CD4-positive, CD25-positive, alpha-beta regulatory T cell (primary cell): ENCODE measurements around the gene DEPDC7. TPM values are rescaled to one million over a fixed set of nuclear protein-coding genes. Genes with fewer than 3 reads are reported as not detected.
A peak's percentile ranks its signal among the peaks of the same experiment; 100 is the strongest.
"Not testable (repeated sequence)": the region's sequence is repeated elsewhere in the genome, so short reads cannot be mapped to it uniquely, and the experiment has no call there.

Experiments used
- ATAC-seq, 2 donors: fragments of 150-1000 bp; cut with Tn5 transposase; one replicate each; pipeline ENCODE4 v1.10.0; 2021; ENCODE audit warnings: low read depth in 2 of 2, moderate number of reproducible peaks in 2 of 2, moderate library complexity in 1 of 2
- DNase-seq, 3 donors: peaks; one replicate each; pipeline versions ENCODE4 v3.0.0 to v3.0.0-alpha.2; 2012 to 2022; ENCODE audit warnings: mixed read lengths in 1 of 3
- H3K27ac ChIP-seq: one replicate; pipeline ENCODE4 v1.7.0; 2013; ENCODE audit warnings: mild to moderate bottlenecking, low read length; ENCODE audit not compliant: insufficient read depth, poor library complexity, severe bottlenecking
- H3K27me3 ChIP-seq: one replicate; pipeline ENCODE4 v1.7.0; 2013; ENCODE audit warnings: low read length; ENCODE audit not compliant: control insufficient read depth, insufficient read depth
- H3K36me3 ChIP-seq: one replicate; pipeline ENCODE4 v1.7.0; 2013; ENCODE audit warnings: mild to moderate bottlenecking, low read length, moderate library complexity; ENCODE audit not compliant: control insufficient read depth, insufficient read depth
- H3K4me1 ChIP-seq: 2 replicates; pipeline ENCODE4 v1.7.0; 2013; ENCODE audit warnings: mild to moderate bottlenecking, low read length; ENCODE audit not compliant: insufficient read depth, control insufficient read depth, poor library complexity, severe bottlenecking
- H3K4me3 ChIP-seq: one replicate; pipeline ENCODE4 v1.7.0; 2013; ENCODE audit warnings: low read depth, mild to moderate bottlenecking, low read length, moderate library complexity
- H3K9me3 ChIP-seq, 2 experiments: 1 replicate in 1 of 2; 2 replicates in 1 of 2; pipeline ENCODE4 v1.7.0; 2013; ENCODE audit warnings: low read length in 2 of 2, mild to moderate bottlenecking in 1 of 2, moderate library complexity in 1 of 2; ENCODE audit not compliant: control insufficient read depth in 2 of 2
- H3K27ac Mint-ChIP-seq, 3 donors: one replicate each; pipeline ENCODE4 v1.8.0; 2020 to 2022; ENCODE audit warnings: mild to moderate bottlenecking in 3 of 3, mixed read lengths in 3 of 3, moderate library complexity in 2 of 3
- H3K27me3 Mint-ChIP-seq: one replicate; pipeline ENCODE4 v1.8.0; 2022; ENCODE audit warnings: mild to moderate bottlenecking, mixed read lengths
- H3K36me3 Mint-ChIP-seq: one replicate; pipeline ENCODE4 v1.8.0; 2020; ENCODE audit warnings: mixed read lengths
- H3K4me1 Mint-ChIP-seq, 4 donors: one replicate each; pipeline ENCODE4 v1.8.0; 2020 to 2022; ENCODE audit warnings: mixed read lengths in 4 of 4, mild to moderate bottlenecking in 1 of 4
- H3K4me3 Mint-ChIP-seq, 4 donors: one replicate each; pipeline ENCODE4 v1.8.0; 2020 to 2022; ENCODE audit warnings: mild to moderate bottlenecking in 4 of 4, mixed read lengths in 4 of 4, moderate library complexity in 3 of 4
- H3K9me3 Mint-ChIP-seq, 7 donors: one replicate each; pipeline ENCODE4 v1.8.0; 2020 to 2022; ENCODE audit warnings: mixed read lengths in 7 of 7, mild to moderate bottlenecking in 3 of 7, moderate library complexity in 2 of 7
- polyA plus RNA-seq, 4 donors: library from polyadenylated mRNA; unstranded; fragments of 300-500 nt; fragmentation: Illumina TruSeq; gene quantifications; one replicate each; pipeline ENCODE4 v1.2.3, GENCODE V29; 2021
- total RNA-seq: library from RNA; stranded (reverse); gene quantifications from one replicate; pipeline ENCODE4 v1.2.3, GENCODE V29; 2022

The DEPDC7 gene
- total RNA-seq: 0.64 TPM
- 1 to 10 TPM in 2 of 4 donors, under 1 TPM in 2; 0.60 to 1.5 (median 0.98) TPM for polyA plus RNA-seq

DNA sequence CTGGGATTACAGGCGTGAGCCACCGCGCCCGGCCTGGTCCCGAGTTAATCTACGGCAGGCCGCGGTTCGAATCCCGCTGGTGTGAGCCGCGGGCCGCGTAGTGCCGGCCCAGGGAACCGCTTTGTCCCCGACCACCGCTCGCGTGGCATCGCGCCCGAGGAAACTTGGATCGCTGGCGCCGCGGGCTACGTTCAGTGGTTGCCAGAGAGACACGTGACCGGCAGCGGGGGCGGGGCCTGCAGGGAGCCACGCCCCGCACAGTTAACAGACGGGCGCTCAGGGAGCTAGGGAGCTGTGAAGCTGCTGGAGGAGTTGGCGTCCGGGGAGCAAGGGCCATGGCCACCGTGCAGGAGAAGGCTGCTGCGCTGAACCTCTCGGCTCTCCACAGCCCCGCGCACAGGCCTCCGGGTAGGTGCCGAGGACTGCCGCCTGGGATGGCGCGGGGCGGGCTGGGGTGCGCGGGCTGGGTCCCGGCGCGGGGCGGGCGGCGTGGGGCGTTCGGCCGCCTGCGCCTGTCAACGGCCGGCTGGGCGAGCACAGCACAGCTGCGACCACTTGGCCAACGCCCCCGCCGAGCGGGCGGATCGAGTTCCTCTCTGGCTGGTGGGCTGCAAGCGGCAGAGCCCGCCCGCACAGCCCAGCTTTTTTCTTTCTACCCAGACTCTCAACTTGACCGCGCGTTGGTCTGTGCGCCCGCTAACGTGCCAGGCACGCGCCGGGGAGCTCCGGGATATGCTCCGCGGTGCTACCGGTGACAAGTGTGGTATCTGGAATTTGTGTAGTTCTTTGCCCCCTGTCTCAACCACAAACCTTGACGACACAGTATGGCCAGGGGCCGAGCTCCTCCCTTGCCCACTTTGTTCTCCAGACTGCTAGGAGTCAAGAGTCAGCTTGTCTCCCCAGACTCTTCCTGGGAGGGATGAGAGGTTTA lies at the start of gene DEPDC7:
Gene DEPDC7, plus strand, starts transcription at position 258 of the 931 bp plus-strand sequence. Its CDS starts 78 bp downstream, at position 336.
- Histone ChIP-seq H3K36me3 (no peaks in the 10 kb centered on the region), H3K4me3 (peak within 1 kb of the TSS; percentile 61), H3K4me1 (peaks cover 31% of the 10 kb centered on the region), H3K9me3 (no peaks in the 10 kb centered on the region), H3K27me3 (peaks cover 29% of the 10 kb centered on the region), H3K27ac (no peak within 1 kb of the TSS)
- Mint-ChIP-seq H3K4me1 (peaks cover 0 to 52% (median 25%) of the 10 kb centered on the region in 4 donors), H3K27ac (peak within 1 kb of the TSS; percentile 35 to 74 (median 51)), H3K4me3 (peak within 1 kb of the TSS; percentile 44 to 88 (median 74)), H3K27me3 (peaks cover 68% of the 10 kb centered on the region), H3K9me3 (peaks cover 0 to 2% (median 0%) of the 10 kb centered on the region in 7 donors), H3K36me3 (no peaks in the 10 kb centered on the region)
- DNase-seq: peak; percentile 60 to 78 (median 72)
- ATAC-seq: peak; percentile 72 to 74

DNA sequence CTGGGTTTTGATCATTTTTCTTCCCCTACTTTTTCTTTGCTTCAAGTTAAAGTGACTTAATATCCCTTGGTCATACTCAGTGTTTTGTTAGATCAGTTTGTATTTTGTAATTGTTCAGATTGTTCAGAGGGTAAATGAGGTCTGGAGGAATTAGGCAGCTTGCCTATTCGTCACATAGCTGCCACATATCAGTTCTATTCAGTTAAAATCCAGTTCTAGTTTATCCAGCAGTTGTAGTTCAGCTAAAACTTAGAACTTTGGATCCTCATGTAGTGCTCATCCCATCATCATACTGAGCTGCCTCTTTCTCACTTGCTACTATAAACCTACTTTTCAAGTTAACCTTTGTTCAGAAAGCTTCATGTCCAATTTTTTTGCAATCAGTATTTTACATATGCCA lies 47.1 kb upstream of the DEPDC7 start:
- no peak overlapping the region for H3K27ac Mint-ChIP-seq
- no peaks in the 10 kb centered on the region for H3K9me3 Mint-ChIP-seq

DNA sequence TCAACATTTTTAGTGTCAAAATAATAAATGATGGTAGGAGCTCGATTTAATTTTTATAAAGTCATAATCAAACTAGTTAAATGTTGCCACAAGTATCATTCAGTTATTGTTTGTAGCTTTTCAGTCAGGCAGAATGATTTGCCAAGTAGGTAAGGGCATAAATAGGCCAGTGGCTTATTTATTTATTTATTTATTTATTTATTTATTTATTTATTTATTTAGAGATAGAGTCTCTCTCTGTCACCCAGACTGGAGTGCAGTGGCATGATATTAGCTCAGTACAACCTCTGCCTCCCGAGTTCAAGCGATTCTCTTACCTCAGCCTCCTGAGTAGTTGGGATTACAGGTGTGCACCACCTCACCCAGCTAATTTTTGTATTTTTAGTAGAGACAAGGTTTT lies 43.4 kb upstream of the DEPDC7 start:
- not testable (repeated sequence) for H3K27ac ChIP-seq, DNase-seq, H3K27me3 Mint-ChIP-seq, ATAC-seq, H3K4me3 Mint-ChIP-seq, H3K9me3 Mint-ChIP-seq, H3K4me1 ChIP-seq, H3K27ac Mint-ChIP-seq, H3K4me3 ChIP-seq, H3K4me1 Mint-ChIP-seq, H3K9me3 ChIP-seq, H3K27me3 ChIP-seq
- H3K36me3 Mint-ChIP-seq: peaks cover 11% of the 10 kb centered on the region
- H3K36me3 ChIP-seq: peaks cover 18% of the 10 kb centered on the region

More for the DNA sequence above, 47.1 kb upstream of the DEPDC7 start:
- Histone ChIP-seq H3K4me1 (no peaks in the 10 kb centered on the region), H3K36me3 (peaks cover 19% of the 10 kb centered on the region), H3K27me3 (no peaks in the 10 kb centered on the region), H3K9me3 (no peaks in the 10 kb centered on the region), H3K27ac (no peak overlapping the region), H3K4me3 (no peak overlapping the region)
- Mint-ChIP-seq H3K36me3 (peaks cover 9% of the 10 kb centered on the region), H3K27me3 (no peaks in the 10 kb centered on the region), H3K4me3 (no peak overlapping the region), H3K4me1 (no peaks in the 10 kb centered on the region)
- DNase-seq (no peak), ATAC-seq (no peak)

DNA sequence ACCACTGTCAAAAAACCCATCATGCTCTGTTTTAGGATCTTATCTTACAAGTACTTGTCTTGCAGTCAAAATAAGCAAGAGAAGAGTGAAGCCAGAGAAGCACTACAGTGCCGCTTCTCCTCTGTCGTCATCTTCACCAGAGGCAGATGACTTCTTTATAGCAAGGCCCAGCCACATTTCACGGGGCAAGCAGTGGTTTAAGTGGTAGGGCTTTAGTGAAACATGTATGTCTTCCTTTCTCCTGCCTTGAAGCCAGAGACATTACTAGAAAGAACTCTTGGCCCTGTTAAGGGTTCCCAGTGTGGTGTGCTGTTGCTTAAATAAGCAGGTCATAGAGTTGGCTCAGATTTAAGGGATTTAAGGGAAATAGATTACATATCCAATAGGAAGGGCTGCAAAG lies 42.9 kb upstream of the DEPDC7 start:
- H3K36me3 Mint-ChIP-seq: peaks cover 15% of the 10 kb centered on the region
- Histone ChIP-seq H3K4me3 (no peak overlapping the region), H3K27me3 (no peaks in the 10 kb centered on the region), H3K9me3 (no peaks in the 10 kb centered on the region), H3K36me3 (peaks cover 18% of the 10 kb centered on the region), H3K27ac (no peak overlapping the region), H3K4me1 (no peaks in the 10 kb centered on the region)
- no peaks in the 10 kb centered on the region for H3K27me3 Mint-ChIP-seq
- H3K4me3 Mint-ChIP-seq: no peak overlapping the region
- H3K9me3 Mint-ChIP-seq: no peaks in the 10 kb centered on the region
- H3K27ac Mint-ChIP-seq: peak overlapping the region in 1 of 3 donors; percentile 14
- H3K4me1 Mint-ChIP-seq: no peaks in the 10 kb centered on the region
- DNase-seq: no peak
- ATAC-seq: no peak

DNA sequence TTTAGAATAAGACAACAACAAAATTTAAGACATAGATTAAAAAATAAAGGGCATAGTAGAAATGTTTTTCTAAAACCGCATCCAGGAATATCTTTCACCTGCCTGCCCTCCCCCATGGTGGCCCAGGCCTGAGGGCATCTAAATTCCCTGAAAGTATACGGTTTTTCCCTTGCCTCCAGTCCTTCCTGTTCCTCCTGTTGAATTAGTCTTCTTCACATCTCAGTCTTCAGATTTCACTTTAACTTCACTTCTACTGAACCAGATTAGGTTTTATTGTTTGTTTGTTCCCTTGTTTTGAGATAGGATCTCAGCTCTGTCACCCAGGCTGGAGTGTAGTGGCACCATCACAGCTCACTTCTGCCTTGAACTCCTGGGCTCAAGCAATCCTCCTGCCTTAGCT lies 33.1 kb upstream of the DEPDC7 start:
- ATAC-seq (no peak), DNase-seq (no peak)
- no peak overlapping the region for H3K4me3 Mint-ChIP-seq
- H3K9me3 Mint-ChIP-seq: no peaks in the 10 kb centered on the region
- Histone ChIP-seq H3K27ac (no peak overlapping the region), H3K9me3 (no peaks in the 10 kb centered on the region), H3K4me1 (no peaks in the 10 kb centered on the region), H3K4me3 (no peak overlapping the region), H3K27me3 (no peaks in the 10 kb centered on the region), H3K36me3 (no peaks in the 10 kb centered on the region)
- H3K4me1 Mint-ChIP-seq: peaks cover 0 to 4% (median 0%) of the 10 kb centered on the region in 4 donors
- no peak overlapping the region for H3K27ac Mint-ChIP-seq
- H3K36me3 Mint-ChIP-seq: peaks cover 5% of the 10 kb centered on the region
- no peaks in the 10 kb centered on the region for H3K27me3 Mint-ChIP-seq

DNA sequence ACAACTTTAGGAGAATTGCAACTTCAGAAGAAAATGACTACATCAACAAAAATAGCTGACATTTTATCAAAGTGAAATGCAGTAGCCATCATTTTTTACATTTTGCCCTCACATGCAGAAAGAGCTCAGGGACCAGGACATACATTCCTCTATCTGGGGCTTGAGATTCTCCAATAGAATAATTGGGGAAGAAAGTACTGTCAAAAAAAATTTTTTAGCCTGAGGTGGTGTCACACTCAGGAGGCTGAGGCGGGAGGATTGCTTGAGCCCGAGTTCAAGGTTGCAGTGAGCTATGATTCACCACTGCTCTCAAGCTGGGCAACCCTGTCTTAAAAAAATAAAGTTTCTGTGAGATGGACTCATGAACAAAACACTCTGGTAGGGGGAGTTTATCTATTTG lies 32.2 kb upstream of the DEPDC7 start:
- H3K36me3 ChIP-seq: no peaks in the 10 kb centered on the region
- no peaks in the 10 kb centered on the region for H3K27me3 ChIP-seq
- Mint-ChIP-seq H3K27me3 (no peaks in the 10 kb centered on the region), H3K4me3 (no peak overlapping the region), H3K36me3 (no peaks in the 10 kb centered on the region), H3K4me1 (peaks cover 0 to 4% (median 0%) of the 10 kb centered on the region in 4 donors), H3K27ac (peak overlapping the region in 1 of 3 donors; percentile 42), H3K9me3 (no peaks in the 10 kb centered on the region)
- no peak overlapping the region for H3K4me3 ChIP-seq
- H3K27ac ChIP-seq: no peak overlapping the region
- DNase-seq: no peak
- ATAC-seq: no peak
- H3K4me1 ChIP-seq: no peaks in the 10 kb centered on the region
- H3K9me3 ChIP-seq: no peaks in the 10 kb centered on the region

DNA sequence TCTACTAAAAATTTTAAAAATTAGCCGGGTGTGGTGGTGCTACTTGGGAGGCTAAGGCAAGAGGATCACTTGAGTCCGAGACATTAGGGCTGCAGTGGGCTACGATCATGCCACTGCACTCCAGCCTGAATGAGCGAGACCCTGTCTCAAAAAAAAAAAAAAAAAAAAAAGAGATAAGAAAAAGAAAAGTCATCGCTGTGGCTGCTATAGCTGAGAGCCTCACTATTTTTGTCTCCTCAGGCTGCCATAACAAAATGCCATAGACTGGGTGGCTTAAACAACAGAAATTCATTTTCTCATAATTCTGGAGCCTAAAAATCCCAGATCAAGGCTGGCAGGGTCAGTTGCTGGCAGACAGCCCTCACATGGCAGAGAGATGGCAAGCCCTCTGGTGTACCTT lies 30.1 kb upstream of the DEPDC7 start:
- Mint-ChIP-seq H3K36me3 (no peaks in the 10 kb centered on the region), H3K4me1 (peaks cover 0 to 4% (median under 1%) of the 10 kb centered on the region in 4 donors), H3K9me3 (peaks cover 0 to 5% (median 0%) of the 10 kb centered on the region in 7 donors), H3K4me3 (no peak overlapping the region), H3K27me3 (peaks cover 6% of the 10 kb centered on the region), H3K27ac (no peak overlapping the region)
- Histone ChIP-seq H3K36me3 (no peaks in the 10 kb centered on the region), H3K9me3 (no peaks in the 10 kb centered on the region), H3K27me3 (no peaks in the 10 kb centered on the region), H3K4me3 (no peak overlapping the region), H3K27ac (no peak overlapping the region), H3K4me1 (no peaks in the 10 kb centered on the region)
- no peak for ATAC-seq
- DNase-seq: no peak
